ENCODE data around the gene CCL5.
"Not testable (repeated sequence)": the region's sequence is repeated elsewhere in the genome, so short reads cannot be mapped to it uniquely, and the experiment has no call there.

Gene CCL5

GRCh38 chr17:35897772-35898171 is 17.6 kb upstream of the CCL5 start:
- not testable (repeated sequence) for DNase-seq

GRCh38 chr17:35895636-35896587 is 15.8 kb upstream of the CCL5 start:
- no peak for DNase-seq

GRCh38 chr17:35894206-35894605 is 14.0 kb upstream of the CCL5 start:
- DNase-seq, result no peak

GRCh38 chr17:35893751-35894150 is 13.6 kb upstream of the CCL5 start:
- no peak for DNase-seq

- no peak for DNase-seq
Measured at GRCh38 chr17:35892091-35893035, 12.2 kb upstream of the CCL5 start.

GRCh38 chr17:35891269-35891668 is 11.1 kb upstream of the CCL5 start:
- DNase-seq, result no peak

GRCh38 chr17:35890774-35891155 is 10.6 kb upstream of the CCL5 start:
- DNase-seq, result peak; percentile 91

GRCh38 chr17:35889818-35890773 is 9.9 kb upstream of the CCL5 start:
- peak; percentile 50 for DNase-seq

- no peak for DNase-seq
Measured at GRCh38 chr17:35889241-35889640, 9.1 kb upstream of the CCL5 start.

- DNase-seq, result no peak
Measured at GRCh38 chr17:35878361-35878760, 1.8 kb downstream of the CCL5 start.

GRCh38 chr17:35877345-35878029 is 2.7 kb downstream of the CCL5 start:
- DNase-seq, result no peak

- no peak for DNase-seq
Measured at GRCh38 chr17:35876534-35876933, 3.6 kb downstream of the CCL5 start.

- DNase-seq, result no peak
Measured at GRCh38 chr17:35875800-35876139, 4.4 kb downstream of the CCL5 start.

- no peak for DNase-seq
Measured at GRCh38 chr17:35875072-35875799, 4.9 kb downstream of the CCL5 start.

- DNase-seq, result no peak
Measured at GRCh38 chr17:35872196-35872980, 7.8 kb downstream of the CCL5 start.

- no peak for DNase-seq
Measured at GRCh38 chr17:35870906-35871819, 9.0 kb downstream of the CCL5 start.

- DNase-seq, result no peak
Measured at GRCh38 chr17:35868737-35869136, 11.4 kb downstream of the CCL5 start, which contains the start of gene HEATR9. TSS of gene HEATR9 (minus strand) at chr17:35868891. CDS start at chr17:35868742, 149 bp downstream.

GRCh38 chr17:35867574-35867973 is 12.6 kb downstream of the CCL5 start:
- DNase-seq, result no peak

- peak; percentile 37 for DNase-seq
Measured at GRCh38 chr17:35866341-35866950, 13.7 kb downstream of the CCL5 start.

Data from DMS79 (cell line).